ENCODE measurements around the gene FAM13C.

DNA sequence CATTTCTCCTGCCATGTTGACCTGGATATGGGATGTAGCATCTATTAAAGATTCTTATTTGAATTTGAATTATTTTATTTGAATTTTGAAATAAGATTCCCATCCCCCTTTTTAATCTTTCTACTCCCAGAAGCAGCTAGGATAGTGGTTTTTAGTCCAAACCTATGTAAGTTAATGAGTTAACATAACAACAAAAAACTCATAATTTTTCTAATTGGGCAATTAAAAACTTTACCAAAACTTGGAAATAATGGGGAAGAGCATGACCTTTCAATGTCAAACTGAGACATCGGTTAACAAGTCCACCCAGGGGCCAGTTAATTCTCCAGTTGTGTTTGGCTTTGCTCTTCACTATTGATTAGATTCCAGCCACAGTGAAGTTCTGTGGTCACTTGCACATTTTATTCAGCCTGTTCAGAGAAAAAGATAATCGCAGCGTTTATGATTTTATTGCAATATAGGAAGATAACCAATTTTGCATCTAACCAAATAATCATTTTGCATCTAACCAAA, 1.2 kb upstream of the FAM13C start:
- TF ChIP-seq POLR2A (IDR thresholded peaks at IDR 0.05; ENCODE audit: low read depth, low read length) (no peak), TAF1 (IDR thresholded peaks at IDR 0.05; ENCODE audit: low read depth, low read length) (no peak), POLR2AphosphoS5 (IDR thresholded peaks at IDR 0.05; ENCODE audit: low read depth, low read length) (no peak), SPI1 (IDR thresholded peaks at IDR 0.05; ENCODE audit: low read depth, low read length) (no peak), PAX5 (IDR thresholded peaks at IDR 0.05; ENCODE audit: insufficient read depth, low read length, severe bottlenecking) (no peak)

All from GM12891 (cell line).